Activated CD8-positive, alpha-beta memory T cell treated with anti-CD3 and anti-CD28 coated beads, Interleukin-2, amount 50 U/mL, for 48 hours (primary cell): ENCODE measurements around the gene TAPBP.
"Not testable (repeated sequence)": the region's sequence is repeated elsewhere in the genome, so short reads cannot be mapped to it uniquely, and the experiment has no call there.

Experiments
- DNase-seq: peaks from one replicate; pipeline ENCODE4 v3.0.0-alpha.2; 2020

The TAPBP gene

DNA sequence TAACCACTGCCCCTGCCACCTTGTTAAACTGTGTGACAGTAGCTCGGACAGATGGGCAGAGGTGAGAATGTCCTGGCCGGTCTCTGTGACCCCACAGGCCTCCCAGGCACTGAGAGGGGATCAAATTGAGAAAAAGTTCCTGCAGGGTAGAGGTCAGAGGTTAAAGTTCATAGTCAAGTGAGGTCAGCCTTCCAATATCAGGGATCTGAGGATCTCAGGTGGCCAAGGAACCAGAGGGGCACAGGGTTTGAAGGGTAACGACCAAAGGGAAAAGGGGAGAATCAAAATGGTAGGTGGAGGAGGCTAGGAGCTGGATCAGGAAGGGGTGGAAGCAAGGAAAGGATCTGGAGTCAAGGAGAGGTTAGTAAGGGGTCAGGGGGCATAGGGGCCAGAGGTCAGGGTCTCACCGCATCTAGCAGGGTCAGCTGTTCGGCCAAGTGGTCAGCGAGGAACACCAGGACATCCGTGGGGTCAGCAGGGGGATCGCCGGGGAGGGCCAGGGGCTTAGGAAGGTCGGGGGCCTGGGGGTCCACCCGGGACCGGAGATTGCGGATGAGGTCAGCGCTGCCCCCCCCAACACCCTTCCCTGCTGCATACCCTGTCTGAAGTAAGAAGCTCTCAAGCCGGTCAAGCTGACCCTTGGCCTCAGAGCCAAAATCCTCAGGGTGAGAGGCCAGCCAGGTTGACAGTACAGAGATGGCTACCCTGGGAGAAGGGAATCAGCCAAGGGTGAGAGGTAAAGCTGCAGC, 18.1 kb downstream of the TAPBP start:
- no peak for DNase-seq

DNA sequence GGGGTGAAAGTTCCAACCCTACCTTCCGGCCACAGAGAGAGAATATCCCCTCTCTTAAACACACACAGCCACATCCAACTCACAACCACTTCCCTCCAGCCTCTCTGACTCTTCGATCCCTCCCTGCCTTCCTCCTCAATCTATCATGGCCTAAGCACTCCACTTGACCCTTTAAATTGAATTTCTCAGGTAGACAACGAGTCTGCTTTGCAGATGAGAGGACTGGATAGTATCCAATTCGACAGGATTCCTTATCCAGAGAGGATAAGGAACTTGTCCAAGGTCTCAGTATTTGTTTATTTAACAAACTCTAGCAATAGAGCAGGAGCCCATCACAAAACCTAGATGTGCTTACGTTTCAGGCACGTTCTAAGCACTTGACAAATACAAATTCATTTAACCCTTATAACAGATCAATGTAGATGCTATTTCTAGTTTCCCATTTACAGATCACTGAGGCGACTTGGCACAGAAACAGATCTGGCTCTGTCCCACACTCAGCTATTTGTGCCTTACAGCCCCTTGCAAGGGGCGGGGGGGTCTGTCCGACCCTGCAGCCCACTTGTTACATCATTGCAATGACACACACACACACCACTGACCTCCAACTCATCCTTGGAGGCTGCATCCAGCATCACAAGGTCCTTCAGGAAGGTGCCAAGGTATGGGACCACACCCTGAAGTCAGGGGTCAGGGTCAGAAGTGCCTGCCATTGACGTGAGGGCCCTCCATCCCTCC, 19.6 kb downstream of the TAPBP start:
- DNase-seq, result no peak

DNA sequence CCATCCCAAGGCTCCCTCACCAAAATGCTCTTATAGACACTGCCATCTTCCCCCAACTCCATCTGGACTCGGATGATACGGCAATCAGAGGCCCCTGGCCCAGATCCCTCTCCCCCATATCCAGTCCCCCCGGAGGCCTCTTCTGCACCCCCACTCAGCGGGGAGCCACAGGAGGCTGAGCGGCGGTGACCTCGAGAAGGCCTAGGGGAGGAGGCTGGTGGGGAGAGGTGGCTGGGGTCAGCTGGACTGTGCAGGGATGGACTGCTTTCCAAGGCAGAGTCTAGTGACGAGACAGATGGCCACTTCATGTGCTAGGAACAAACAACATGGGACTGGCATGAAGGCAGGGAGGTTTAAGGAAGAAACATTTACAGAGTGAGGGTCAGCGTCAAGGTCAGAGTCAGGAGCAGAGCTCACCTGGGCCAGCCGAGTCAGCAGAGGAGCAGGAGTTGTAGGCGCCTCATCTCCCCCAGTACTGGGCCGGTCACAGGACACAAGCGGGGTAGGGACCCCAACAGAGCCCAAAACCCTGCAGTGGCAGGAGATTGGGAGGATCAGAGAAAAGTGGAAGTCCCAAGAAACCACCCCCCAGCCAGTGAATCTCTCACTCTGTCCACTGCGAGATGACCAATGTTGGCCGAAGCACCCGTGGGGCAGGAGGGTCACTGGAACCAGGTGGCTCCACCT, 20.7 kb downstream of the TAPBP start:
- DNase-seq, result no peak

DNA sequence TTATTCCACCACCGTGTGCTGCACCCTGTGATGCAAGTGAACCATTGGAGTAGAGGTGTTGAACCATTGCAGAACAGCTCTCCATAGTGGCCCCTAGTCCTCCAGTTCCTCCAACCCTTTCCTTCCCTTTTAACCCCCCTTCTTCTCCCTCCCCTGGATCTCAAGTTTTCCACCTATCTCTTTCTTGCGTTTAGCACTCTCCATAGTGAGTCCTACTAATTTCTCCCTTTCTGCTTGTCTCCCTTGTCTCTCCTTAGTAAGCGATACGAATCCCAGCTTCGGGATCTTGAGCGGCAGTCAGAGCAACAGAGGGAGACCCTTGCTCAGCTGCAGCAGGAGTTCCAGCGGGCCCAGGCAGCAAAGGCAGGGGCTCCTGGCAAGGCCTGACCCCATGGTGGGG, 23.4 kb downstream of the TAPBP start:
- no peak for DNase-seq

DNA sequence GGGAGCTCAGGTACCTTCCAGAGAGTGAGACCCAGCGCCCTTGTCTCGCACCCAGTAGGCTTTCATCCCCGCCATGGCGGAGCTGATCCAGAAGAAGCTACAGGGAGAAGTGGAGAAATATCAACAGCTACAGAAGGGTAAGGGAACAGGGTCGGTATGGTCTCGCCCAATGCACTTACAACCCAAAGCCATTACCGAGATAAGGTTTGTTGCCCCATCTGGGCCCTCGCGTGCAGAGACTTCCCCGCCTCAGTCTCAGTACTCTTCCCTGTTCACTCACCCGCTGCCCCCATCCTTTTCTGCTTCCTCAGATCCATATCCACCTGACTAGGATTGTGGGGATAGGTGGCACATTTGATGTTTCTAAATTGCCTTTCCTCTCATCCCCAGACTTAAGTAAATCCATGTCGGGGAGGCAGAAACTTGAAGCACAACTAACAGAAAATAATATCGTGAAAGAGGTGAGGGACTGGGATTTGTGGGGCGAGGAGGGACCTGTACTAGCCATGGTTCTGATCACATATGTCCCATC, 24.0 kb downstream of the TAPBP start:
- DNase-seq, result no peak

DNA sequence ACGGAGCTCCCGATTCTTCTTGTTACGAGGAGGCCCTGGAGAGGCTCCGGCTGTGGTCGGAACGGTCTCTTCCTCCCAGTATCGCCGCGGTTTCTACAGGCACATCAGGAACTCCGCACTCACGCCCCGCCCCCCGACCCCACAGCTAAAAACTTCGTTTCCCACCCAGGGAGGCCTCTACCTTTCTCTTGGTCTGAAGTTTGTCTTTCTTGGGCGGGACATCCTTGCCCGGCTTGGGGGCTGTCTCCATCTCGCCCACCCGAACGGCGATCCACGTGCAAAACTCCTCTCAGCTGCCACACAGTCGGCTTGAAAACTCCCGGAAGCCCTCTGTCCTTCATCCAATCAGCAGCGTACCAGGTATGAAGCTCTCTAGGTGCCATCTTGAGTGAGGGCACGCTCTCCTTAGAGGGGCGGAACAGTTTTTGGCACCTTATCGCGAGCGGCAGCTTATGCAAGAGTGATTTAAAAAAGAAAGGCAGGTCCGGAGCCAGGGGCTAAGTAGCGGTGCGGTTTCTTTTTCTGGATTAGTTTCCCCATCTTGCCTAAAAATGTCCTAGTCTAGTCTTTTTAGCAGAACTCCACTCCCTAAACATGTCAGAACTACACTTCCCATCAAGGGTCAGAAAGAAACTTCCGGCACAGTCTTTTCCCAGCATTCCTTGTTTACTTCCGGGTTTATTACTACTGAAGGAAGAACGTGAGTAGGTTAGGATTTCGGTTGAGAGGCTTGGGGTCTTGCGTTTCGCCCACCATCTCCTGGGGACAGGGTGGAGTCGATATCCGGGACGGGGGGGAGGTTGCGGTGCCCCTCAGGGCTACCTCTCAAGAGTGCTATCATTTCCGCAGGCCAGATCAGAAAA, 24.7 kb downstream of the TAPBP start, which contains the start of the genes PFDN6 and WDR46:
Gene PFDN6, plus strand, starts transcription at position 681 of the 863 bp plus-strand sequence. CDS start 256 bp downstream, outside the sequence.
Gene WDR46, minus strand, starts transcription at position 319 of the 863 bp plus-strand sequence. Its CDS starts 69 bp downstream, at position 250.
- peak; percentile 84 for DNase-seq

DNA sequence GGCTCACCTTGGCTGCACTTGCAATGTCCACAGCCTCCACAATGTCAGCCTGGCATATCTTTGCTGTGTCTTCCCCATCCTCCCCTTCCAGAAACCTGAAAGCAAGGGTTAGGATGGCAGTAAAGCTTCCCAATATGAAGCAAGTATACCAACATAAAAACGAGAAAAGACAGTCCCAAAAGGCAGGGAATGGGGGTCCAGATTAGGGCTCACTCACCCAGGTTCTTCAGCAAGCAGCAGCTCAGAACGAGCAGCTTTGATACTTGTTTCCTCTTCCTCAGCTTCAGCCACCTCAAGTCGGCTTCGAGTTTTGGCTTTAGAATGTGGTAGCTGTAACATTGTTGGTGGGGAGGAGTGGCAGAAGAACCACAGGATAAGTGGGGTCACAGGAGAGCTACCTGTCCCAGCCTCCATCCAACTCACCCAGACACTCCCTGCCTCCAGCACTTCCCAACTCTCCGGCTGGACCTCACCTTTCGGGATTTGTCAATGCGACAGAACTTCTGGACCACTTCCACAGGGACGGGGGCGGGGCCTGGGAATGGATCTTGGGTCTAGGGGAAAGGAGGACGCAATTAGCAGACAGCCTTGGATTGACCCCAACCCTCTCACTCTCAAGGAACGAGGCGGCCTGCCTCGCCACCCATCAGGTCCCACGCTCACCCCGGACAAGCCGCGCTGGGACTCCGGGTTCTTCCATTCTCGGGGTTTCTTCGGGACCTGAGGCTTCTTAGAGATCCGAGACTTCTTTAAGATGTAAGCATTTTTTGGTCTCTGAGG, 25.5 kb downstream of the TAPBP start:
- DNase-seq, result no peak

DNA sequence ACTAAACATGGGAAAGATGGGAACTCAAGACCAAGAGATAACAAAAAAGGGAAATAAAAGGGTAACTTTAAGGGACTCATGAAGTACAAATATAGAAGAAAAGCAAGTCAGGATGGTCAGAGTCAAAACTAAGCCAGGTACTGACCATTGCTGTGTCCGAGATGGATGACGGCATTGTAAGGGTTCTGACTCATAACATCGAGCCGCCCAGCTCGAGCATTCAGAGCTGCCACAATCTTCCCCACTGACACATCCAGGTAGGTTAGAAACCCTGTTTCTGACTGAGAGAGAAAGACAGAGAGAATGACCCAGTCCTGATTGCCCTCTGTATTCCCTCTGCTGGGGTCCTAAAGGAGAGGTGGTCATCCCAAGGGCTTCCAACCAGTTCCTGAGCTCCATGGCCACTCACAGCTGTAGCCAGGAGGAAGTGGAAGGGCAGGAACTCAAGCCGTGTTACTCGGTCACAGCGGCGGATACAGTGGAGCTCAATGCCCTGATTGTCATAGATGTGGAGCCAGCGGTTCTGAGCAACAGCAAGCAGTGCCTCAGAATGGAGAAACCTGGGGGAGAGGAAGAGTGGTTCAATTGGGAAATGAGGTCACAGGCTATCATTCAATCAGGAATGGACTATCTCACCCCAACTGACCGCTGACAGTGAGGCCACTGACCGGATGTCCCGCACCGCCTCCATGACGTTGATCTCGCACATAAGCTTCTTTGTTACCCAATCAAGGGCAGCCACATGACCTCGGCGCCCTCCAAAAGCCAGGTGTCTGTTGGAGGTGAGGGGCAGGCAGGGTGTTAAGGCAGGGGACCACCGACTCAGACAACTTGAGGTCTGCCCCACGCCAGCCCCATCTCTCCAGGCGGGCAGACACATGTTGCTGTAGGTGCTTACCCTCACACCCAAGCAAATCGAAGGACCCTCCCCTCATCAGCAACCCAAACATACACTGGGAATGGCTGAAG, 26.6 kb downstream of the TAPBP start:
- no peak for DNase-seq

DNA sequence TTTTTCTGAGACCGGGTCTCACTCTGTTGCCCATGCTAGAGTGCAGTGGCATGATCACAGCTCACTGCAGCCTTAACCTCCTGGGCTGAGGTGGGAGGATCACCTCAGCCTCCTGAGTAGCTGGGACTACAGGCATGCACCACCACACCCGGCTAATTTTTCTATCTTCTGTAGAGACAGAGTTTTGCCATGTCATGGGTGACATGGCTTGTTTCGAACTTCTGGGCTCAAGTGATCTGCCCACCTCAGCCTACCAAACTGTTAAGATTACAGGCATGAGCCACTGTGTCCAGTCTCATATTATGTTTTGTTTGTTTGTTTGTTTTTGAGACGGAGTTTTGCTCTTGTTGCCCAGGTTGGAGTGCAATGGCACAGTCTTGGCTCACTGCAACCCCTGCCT, 28.7 kb downstream of the TAPBP start:
- DNase-seq, result not testable (repeated sequence)

DNA sequence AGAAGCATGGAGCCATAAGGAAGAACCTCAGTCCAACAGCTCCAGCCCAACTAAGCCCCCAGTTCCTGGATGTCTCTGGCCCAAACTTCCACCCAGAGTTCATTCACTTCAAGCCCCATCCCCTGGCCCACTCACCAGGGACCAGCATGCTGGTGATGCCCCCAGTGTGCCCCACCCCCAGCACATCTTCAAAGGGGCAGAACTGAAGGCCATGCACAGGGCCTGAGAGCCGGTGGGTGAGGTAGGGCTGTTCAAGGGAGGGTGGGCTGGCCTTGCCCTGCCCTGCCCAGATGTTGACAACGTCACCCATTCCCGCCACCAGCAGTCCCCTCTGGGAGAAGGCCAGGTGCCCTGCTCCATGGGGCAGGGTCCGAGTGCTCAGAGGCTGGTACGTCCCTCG, 33.3 kb downstream of the TAPBP start:
- no peak for DNase-seq

DNA sequence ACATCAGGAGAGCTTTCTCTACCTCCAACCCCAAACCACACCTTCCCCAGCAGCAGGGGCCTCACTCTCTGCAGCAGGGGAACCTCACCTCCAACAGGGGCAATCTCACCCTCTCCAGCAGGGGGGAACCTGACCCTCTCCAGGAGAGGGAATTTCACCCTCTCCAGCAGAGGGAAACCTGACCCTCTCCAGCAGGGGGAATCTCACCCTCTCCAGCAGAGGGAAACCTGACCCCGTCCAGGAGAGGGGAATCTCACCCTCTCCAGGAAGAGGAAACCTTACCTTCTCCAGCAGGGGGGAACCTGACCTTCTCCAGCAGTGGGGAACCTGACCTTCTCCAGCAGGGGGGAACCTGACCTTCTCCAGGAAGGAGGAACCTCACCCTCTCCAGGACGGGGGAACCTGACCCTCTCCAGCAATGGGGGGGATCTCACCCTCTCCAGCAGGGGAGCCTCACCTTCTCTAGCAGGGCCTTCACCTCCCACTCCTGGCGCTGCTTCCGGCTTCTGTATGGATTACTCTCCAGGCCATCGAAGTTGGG, 33.8 kb downstream of the TAPBP start:
- no peak for DNase-seq

DNA sequence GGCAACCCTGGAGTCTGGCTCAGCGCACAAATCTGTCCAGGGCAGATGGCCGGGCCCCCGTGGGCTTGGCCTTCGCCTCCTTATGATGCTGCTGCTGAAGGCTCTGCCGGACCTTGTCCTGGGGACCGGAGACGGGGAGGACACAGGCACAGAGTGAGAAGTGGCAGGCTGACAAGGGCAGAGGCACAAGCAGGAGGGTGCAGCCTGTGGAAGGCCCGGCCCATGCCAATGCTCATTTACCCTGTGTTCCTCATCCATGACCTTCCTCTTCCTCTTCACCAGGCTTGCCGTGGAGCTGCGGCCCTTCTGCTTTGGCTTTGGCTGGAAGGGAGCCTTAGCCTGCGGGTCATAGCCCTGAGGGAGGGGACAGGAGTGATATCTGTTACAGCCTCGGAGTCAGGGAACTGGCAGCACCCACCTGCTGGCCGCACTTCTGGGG, 34.6 kb downstream of the TAPBP start:
- no peak for DNase-seq

DNA sequence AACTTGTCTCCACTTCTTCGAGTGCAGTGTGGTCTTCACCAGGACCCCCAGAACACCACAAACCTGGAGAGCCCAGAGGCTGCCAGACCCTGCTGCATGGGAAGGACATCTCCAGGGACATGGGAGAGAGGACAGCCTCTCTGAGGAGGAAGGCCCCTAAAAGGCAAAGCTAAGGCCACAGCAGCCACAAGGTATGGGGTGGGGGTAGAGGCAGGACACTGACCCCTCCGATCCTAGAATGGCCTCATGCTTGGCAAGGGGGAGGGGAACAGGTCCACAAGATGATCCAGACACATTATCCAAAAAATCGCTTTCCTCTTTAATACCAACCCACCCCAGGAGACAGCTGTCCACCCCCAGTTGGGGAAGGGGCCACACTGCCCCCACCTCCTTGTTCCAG, 35.1 kb downstream of the TAPBP start:
- DNase-seq, result no peak

DNA sequence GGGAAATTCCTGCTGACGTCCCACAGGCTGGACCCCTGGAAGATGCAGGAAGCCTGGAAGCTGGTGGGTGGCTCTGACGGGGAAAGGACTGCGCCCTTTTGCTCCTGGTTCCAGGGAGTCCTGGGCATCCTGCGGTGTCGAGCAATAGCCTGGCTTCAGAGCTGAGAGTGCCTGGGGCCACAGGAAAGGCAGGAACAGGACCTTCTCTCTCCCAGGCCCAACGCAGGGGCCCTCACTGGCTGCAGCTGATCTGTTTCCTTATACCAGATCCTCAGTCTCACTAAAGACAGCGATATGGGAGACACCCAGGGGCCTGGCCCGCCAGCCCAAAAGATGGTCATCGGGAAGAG, 35.5 kb downstream of the TAPBP start:
- DNase-seq, result no peak

DNA sequence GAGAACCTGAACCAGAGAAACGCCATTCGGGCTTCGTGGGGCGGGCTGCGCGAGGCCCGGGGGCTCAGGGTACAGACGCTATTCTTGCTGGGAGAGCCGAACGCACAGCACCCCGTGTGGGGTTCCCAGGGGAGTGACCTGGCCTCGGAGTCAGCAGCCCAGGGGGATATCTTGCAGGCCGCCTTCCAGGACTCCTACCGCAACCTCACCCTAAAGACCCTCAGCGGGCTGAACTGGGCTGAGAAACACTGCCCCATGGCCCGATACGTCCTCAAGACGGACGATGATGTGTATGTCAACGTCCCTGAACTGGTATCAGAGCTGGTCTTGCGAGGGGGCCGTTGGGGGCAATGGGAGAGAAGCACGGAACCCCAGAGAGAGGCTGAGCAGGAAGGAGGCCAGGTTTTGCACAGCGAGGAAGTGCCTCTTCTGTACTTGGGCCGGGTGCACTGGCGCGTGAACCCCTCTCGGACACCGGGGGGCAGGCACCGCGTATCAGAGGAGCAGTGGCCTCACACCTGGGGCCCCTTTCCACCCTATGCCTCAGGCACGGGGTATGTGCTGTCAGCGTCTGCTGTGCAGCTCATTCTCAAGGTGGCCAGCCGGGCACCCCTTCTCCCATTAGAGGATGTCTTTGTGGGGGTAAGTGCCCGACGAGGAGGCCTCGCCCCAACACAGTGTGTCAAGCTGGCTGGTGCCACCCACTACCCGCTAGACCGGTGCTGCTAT, 36.1 kb downstream of the TAPBP start:
- DNase-seq, result no peak

DNA sequence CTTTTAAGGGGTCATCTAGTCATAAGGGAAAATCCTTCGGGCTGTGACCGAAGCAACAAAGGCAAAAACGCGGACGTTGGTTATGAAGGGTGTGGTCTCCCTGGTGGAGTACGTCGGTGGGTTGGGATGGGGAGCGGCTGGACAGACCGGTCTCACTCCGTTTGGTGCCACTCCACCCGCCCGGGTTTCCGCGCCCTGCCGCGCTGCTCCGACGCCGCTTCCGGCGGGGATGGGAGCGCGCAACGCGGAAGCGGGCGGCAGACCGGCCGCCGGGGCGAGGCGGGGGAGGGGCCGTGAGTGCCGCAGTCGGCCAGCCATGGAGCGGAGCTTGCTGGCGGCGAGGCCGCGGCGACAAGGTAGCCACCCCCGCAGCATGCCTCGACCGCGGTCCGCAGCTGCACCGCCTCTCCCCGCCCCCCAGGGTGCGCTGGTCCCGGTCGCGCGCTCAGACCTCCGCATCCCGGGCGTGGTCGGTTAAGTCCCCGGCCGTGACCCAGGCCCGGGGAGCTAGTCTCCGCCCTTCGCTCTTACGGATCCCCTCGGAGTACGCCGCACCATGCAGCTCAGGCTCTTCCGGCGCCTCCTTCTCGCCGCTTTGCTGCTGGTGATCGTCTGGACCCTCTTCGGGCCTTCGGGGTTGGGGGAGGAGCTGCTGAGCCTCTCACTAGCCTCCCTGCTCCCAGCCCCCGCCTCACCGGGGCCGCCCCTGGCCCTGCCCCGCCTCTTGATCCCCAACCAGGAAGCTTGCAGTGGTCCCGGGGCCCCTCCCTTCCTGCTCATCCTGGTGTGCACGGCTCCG, 36.8 kb downstream of the TAPBP start, which contains the start of gene B3GALT4:
Gene B3GALT4, plus strand, starts transcription at position 260 of the 799 bp plus-strand sequence. Its CDS starts 297 bp downstream, at position 557.
- DNase-seq, result peak; percentile 93

DNA sequence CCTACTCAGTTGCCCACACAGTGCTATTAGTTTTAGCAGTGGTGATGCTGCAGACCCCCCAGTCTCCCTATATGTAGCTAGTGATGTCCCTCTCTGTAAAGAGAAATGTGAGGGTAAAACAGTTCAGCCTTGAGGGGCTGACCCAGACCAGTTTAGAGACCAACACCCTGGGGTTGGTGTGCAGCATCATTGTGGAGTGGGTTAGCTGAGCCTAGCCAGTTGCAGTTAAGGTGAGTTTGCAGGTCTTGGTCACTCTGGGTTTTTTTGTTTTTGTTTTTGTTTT, 37.4 kb downstream of the TAPBP start:
- no peak for DNase-seq

DNA sequence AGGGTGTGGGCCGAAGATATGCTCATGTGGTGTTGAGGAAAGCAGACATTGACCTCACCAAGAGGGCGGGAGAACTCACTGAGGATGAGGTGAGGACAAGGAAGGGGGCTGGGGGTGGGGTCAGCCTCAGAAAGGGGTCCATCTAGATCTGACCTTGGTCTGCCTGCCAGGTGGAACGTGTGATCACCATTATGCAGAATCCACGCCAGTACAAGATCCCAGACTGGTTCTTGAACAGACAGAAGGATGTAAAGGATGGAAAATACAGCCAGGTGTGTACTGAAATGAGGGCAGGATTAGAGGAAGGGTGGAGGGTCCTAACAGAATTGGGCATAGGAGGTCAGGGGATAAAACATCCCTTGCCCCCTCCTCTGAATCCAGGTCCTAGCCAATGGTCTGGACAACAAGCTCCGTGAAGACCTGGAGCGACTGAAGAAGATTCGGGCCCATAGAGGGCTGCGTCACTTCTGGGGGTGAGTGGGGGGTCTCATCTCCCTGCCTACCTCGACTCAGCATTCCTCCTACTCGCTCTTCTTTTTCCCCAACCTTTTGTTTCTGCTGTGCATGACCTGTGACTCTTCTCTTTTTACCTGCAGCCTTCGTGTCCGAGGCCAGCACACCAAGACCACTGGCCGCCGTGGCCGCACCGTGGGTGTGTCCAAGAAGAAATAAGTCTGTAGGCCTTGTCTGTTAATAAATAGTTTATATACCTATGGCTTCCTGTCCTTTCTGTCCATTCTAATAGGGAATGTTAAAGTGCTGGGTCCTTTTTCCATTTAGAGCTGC, 37.9 kb downstream of the TAPBP start:
- not testable (repeated sequence) for DNase-seq
